Adrenal gland (tissue), 12 donors: Measurements from ENCODE around the gene RPTOR. TPM values are rescaled to one million over a fixed set of nuclear protein-coding genes. Genes with fewer than 3 reads are reported as not detected.

Experiments
- DNase-seq, 7 donors: peaks; one replicate each; pipeline ENCODE4 v3.0.0-alpha.2; 2019 to 2020
- H3K27ac ChIP-seq, 5 donors: fragments of 200-600 bp; sonication (generic) in 4 of 5; 1 replicate in 3 of 5; 2 replicates in 2 of 5; pipeline versions ENCODE4 v1.5.1 to v1.8.0; 2016 to 2020; ENCODE audit warnings: mild to moderate bottlenecking in 1 of 5
- H3K27me3 ChIP-seq: fragments of 200-600 bp; 2 replicates; pipeline ENCODE4 v1.8.0; 2021
- H3K36me3 ChIP-seq, 2 donors: fragments of 200-600 bp; replicated peaks in 1 of 2; 1 replicate in 1 of 2; 2 replicates in 1 of 2; pipeline versions ENCODE4 v1.5.1 to v1.8.0; 2018 to 2022
- H3K4me1 ChIP-seq, 2 donors: fragments of 200-600 bp; replicated peaks in 1 of 2; 1 replicate in 1 of 2; 2 replicates in 1 of 2; pipeline versions ENCODE4 v1.5.1 to v1.8.0; 2018 to 2021
- H3K4me3 ChIP-seq, 4 donors: fragments of 200-600 bp; sonication (generic) in 3 of 4; one replicate each; pipeline ENCODE4 v1.5.1; 2016 to 2018
- H3K9me3 ChIP-seq, 3 donors: fragments of 200-600 bp; sonication (generic) in 1 of 3; replicated peaks in 1 of 3; 1 replicate in 2 of 3; 2 replicates in 1 of 3; pipeline versions ENCODE4 v1.5.1 to v1.8.0; 2016 to 2021
- CTCF ChIP-seq, 6 experiments: fragments of 450-650 bp in 4 of 6; fragments of 200-600 bp in 2 of 6; sonication (generic) in 1 of 6; IDR thresholded peaks; 1 replicate in 5 of 6; 2 replicates in 1 of 6; pipeline versions ENCODE4 v1.5.1 to v1.8.0; 2016 to 2021; ENCODE audit warnings: antibody characterized with exemption in 6 of 6, mild to moderate bottlenecking in 2 of 6, moderate library complexity in 1 of 6
- POLR2A ChIP-seq, 2 donors: fragments of 450-650 bp; IDR thresholded peaks; one replicate each; pipeline ENCODE4 v1.6.1; 2017; ENCODE audit warnings: antibody characterized with exemption in 2 of 2, mild to moderate bottlenecking in 2 of 2, moderate library complexity in 1 of 2
- WGBS, 4 donors: extraction: QIAGEN DNeasy Blood & Tissue Kit in 2 of 4; methylation state at CpG; one replicate each; pipeline versions ENCODE4 v1.1.5 to v1.1.7; 2013 to 2017; 5-methylcytosine and 5-hydroxymethylcytosine counted together
- intact Hi-C, 2 donors: fragments of 100-400 bp; cut with DNase I; formaldehyde crosslinking; loops; one replicate each; pipeline versions ENCODE4 v1.14.1 to v1.15.0; 2022 to 2023
- polyA plus RNA-seq, 3 donors: library from polyadenylated mRNA; stranded (reverse); fragments of 200-250 nt in 2 of 3; fragments of 350-450 nt in 1 of 3; fragmentation: Illumina TruSeq in 1 of 3; extraction: RNeasy Lipid Tissue Mini Kit (QIAGEN cat#74804) in 1 of 3; gene quantifications; one replicate each; pipeline ENCODE4 v1.2.3, GENCODE V29; 2013 to 2014
- total RNA-seq, 9 donors: library from RNA; depleted of rRNA in 4 of 9; stranded (reverse); fragments of >200 nt in 4 of 9; fragments of 120-200 nt in 1 of 9; fragmentation: NEBNext Ultra II Directional in 1 of 9; extraction: Animal tissue kit (Norgen Biotek cat#: 25700) in 1 of 9; gene quantifications; one replicate each; pipeline versions ENCODE4 v1.1.0 to v1.2.4, GENCODE V29; 2013 to 2023
- donor health status: healthy with polysubstance abuse.
- donor health status: Bipolar disorder and iron deficiency.
- donor health status: DM: yes; HTN: yes; CAD: no.
- donor health status: DM: no; HTN: no; CAD: no.
- donor health status: DM: no; HTN: no; CAD: no.
- donor health status: DM: yes; HTN: yes; CAD: no.

Gene RPTOR
- total and polyA plus RNA-seq, 12 donors = 9.7 to 53.3 (median 29.7) TPM

- no peaks in the 10 kb centered on the region for H3K27me3 ChIP-seq
- WGBS, 4 donors = 87 to 94% (median 90%) methylated on average over 5 of the region's 5 CpGs
- DNase-seq = no peak
- intact Hi-C loops = loop anchor here in 1 of 2 donors (10.0 kb wide), 1 partner anchor 443 kb away; no protein-coding TSS in a partner anchor
- H3K36me3 ChIP-seq = no peaks in the 10 kb centered on the region
- no peak overlapping the region for H3K27ac ChIP-seq
- peaks cover 0 to 14% of the 10 kb centered on the region in 2 donors for H3K4me1 ChIP-seq
- H3K9me3 ChIP-seq = no peaks in the 10 kb centered on the region
- TF ChIP-seq POLR2A (IDR thresholded peaks at IDR 0.05) (no peak), CTCF (IDR thresholded peaks at IDR 0.05) (no peak)
- no peak overlapping the region for H3K4me3 ChIP-seq
Observed at GRCh38 chr17:80868022-80868609, 323.5 kb downstream of the RPTOR start.

GRCh38 chr17:80869481-80870145 lies 325.0 kb downstream of the RPTOR start:
- Histone ChIP-seq H3K4me3 (no peak overlapping the region), H3K36me3 (no peaks in the 10 kb centered on the region), H3K9me3 (no peaks in the 10 kb centered on the region), H3K27ac (no peak overlapping the region), H3K27me3 (no peaks in the 10 kb centered on the region), H3K4me1 (peaks cover 0 to 24% of the 10 kb centered on the region in 2 donors)
- no peak for TF ChIP-seq CTCF (IDR thresholded peaks at IDR 0.05)
- TF ChIP-seq POLR2A (IDR thresholded peaks at IDR 0.05) = no peak
- intact Hi-C loops = loop anchor here in 1 of 2 donors (10.0 kb wide), 2 partner anchors 215 to 445 kb away; no protein-coding TSS in a partner anchor
- WGBS, 4 donors = 88 to 92% (median 88%) methylated on average over 7 of the region's 7 CpGs
- no peak for DNase-seq

- H3K4me3 ChIP-seq = no peak overlapping the region
- no peaks in the 10 kb centered on the region for H3K9me3 ChIP-seq
- 69 to 87% (median 78%) methylated on average over 8 of the region's 8 CpGs for WGBS, 4 donors
- DNase-seq = no peak
- no peaks in the 10 kb centered on the region for H3K27me3 ChIP-seq
- TF ChIP-seq POLR2A (IDR thresholded peaks at IDR 0.05) (no peak), CTCF (IDR thresholded peaks at IDR 0.05) (no peak)
- H3K36me3 ChIP-seq = no peaks in the 10 kb centered on the region
- H3K4me1 ChIP-seq = peaks cover 0 to 24% of the 10 kb centered on the region in 2 donors
- H3K27ac ChIP-seq = no peak overlapping the region
- intact Hi-C loops = loop anchor here in 1 of 2 donors (10.0 kb wide), 1 partner anchor 214 kb away; no protein-coding TSS in a partner anchor
Observed at GRCh38 chr17:80870401-80870800, 325.8 kb downstream of the RPTOR start.

- intact Hi-C loops = loop anchor here in 1 of 2 donors (10.0 kb wide), 1 partner anchor 213 kb away; no protein-coding TSS in a partner anchor
- 52 to 70% (median 66%) methylated on average over 12 of the region's 12 CpGs for WGBS, 4 donors
- no peak for DNase-seq
- Histone ChIP-seq H3K27ac (no peak overlapping the region), H3K4me3 (no peak overlapping the region), H3K36me3 (no peaks in the 10 kb centered on the region), H3K4me1 (peaks cover 0 to 24% of the 10 kb centered on the region in 2 donors), H3K9me3 (no peaks in the 10 kb centered on the region), H3K27me3 (no peaks in the 10 kb centered on the region)
- no peak for TF ChIP-seq CTCF (IDR thresholded peaks at IDR 0.05)
- TF ChIP-seq POLR2A (IDR thresholded peaks at IDR 0.05) = no peak
Observed at GRCh38 chr17:80871341-80871740, 326.7 kb downstream of the RPTOR start.
